Astrocyte of the cerebellum (primary cell): ENCODE data around the gene SNAPIN.

ENCODE experiments used
- DNase-seq: peaks from one replicate; pipeline ENCODE4 v3.0.0-alpha.2; 2011; ENCODE audit warnings: low read depth
- H3K4me3 ChIP-seq: 2 replicates; pipeline ENCODE4 v1.5.1; 2011; ENCODE audit warnings: mild to moderate bottlenecking, low read depth, low read length, moderate library complexity
- in situ Hi-C: cut with HindIII; loops from 2 replicates; pipeline ENCODE4 v1.10.0; 2017; ENCODE audit warnings: low sequenced_read_pairs
- TF ChIP-seq, protein P1 (sequence below): IDR thresholded peaks from 2 replicates; pipeline ENCODE4 v1.5.1; 2012; ENCODE audit warnings: low read length, low read depth, moderate library complexity, mild to moderate bottlenecking; ENCODE audit errors: missing control alignments

The SNAPIN gene

GRCh38 chr1:153658400-153659174, at the start of gene SNAPIN:
TSS of gene SNAPIN (plus strand) at chr1:153658703. CDS start at chr1:153658744, 41 bp downstream.
- peak within 1 kb of the TSS; percentile 60 for H3K4me3 ChIP-seq
- in situ Hi-C loops: no loop called here
- DNase-seq: peak; percentile 74
- TF ChIP-seq, protein P1, sequence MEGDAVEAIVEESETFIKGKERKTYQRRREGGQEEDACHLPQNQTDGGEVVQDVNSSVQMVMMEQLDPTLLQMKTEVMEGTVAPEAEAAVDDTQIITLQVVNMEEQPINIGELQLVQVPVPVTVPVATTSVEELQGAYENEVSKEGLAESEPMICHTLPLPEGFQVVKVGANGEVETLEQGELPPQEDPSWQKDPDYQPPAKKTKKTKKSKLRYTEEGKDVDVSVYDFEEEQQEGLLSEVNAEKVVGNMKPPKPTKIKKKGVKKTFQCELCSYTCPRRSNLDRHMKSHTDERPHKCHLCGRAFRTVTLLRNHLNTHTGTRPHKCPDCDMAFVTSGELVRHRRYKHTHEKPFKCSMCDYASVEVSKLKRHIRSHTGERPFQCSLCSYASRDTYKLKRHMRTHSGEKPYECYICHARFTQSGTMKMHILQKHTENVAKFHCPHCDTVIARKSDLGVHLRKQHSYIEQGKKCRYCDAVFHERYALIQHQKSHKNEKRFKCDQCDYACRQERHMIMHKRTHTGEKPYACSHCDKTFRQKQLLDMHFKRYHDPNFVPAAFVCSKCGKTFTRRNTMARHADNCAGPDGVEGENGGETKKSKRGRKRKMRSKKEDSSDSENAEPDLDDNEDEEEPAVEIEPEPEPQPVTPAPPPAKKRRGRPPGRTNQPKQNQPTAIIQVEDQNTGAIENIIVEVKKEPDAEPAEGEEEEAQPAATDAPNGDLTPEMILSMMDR: no peak

DNA sequence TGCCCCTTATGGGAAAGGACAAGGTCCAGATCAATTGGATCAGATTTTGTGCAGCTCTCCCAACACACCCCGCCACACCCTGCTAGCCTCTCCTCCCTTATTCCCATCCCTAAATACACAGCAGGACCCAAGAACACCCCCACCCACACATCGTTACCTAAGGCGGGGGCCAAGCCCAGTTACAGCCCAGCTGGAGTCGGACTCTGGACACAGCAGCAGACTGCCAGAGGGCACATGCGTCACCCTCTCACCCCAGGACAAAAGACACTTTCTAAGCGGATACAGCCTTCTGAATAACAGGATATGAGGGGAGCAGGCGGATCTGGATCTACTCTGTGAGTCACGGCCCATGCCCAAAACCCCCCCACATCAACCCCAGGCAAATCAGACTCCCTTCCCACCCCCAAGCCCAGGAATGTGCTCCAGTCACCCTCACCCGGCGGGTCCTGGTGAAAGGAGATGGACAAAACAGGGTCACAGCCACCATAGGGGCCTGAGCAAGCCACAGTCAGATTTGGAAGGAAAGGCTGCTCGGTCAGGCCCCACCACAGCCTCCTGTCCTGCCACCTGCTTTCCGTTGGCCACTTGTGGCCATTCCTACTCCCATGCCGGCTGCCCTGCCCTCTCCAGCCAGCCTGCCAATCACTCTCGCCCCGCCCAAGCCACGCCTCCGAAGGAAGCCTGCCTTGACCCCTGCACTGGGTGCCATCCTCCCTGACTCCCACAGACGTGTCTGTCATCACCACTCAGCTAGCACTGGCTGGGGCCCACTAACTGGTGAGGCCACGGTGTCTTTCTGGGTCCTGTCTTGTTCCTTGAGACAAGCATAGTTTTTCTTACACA, 49.5 kb upstream of the SNAPIN start:
- peak; percentile 58 for DNase-seq
- in situ Hi-C loops: no loop called here
- TF ChIP-seq, protein P1: no peak
- H3K4me3 ChIP-seq: peak overlapping the region; percentile 35

DNA sequence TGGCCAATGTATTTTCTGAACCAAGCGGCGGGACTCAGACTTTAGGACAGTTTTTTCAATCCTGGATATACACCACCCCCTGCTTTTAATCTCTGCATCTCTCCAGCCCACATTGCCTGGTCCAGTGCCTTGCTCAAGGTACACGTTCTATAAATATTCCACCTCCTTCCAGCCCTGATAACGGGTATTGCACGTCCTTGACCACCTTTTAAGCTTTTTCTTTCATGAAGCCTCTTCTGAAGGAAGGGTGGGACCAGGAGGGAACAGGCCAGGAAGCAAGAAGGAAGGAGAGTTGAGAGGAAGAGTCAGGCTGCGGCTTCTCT, 49.0 kb upstream of the SNAPIN start:
- in situ Hi-C loops: no loop called here
- peak overlapping the region; percentile 35 for H3K4me3 ChIP-seq
- TF ChIP-seq, protein P1: no peak
- DNase-seq: no peak

DNA sequence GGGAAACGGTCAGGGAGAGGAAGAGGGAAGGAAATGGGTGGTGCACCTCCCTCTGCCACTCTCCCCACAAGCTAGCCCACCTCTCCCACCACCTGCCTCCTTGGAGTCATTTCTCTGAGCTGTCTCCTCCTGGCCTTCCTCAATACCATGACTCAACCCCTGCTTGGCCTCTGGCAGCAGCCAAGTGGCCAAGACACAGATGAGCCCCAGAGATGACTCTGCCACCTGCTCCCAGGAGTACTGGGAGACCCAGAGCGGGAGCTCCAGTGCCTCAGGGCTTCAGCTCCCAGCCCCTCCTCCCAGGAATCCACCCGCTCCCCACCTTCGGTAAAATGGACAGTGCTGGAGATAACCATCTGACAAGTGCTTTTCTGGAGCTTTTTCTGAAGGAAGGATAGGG, 48.2 kb upstream of the SNAPIN start:
- TF ChIP-seq, protein P1: no peak
- in situ Hi-C loops: no loop called here
- H3K4me3 ChIP-seq: no peak overlapping the region
- DNase-seq: no peak

DNA sequence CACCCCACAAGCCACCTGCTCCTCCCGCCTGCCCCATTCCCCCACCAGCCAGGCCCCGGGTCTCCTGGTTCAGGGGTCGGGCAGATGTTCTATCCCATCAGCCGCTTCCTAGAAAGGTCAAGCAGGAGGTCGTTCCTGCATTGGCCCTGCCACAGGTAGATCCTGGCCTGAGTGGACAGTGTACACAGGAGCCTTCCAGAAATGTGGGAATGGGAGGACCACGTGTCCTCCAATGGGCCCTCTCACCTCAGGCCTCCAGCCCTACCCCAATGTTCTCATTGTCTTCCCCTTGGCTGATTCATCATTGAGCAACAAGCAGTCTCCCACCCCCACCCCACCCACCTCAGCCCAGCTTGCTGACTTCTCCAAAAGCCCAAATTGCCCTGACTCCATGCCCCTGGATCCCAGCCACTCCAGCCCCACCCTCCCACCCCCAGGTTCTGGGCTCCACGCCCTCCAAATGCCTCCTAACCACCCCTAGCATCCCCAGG, 47.6 kb upstream of the SNAPIN start:
- in situ Hi-C loops: no loop called here
- no peak for DNase-seq
- H3K4me3 ChIP-seq: peak overlapping the region; percentile 72
- TF ChIP-seq, protein P1: no peak

DNA sequence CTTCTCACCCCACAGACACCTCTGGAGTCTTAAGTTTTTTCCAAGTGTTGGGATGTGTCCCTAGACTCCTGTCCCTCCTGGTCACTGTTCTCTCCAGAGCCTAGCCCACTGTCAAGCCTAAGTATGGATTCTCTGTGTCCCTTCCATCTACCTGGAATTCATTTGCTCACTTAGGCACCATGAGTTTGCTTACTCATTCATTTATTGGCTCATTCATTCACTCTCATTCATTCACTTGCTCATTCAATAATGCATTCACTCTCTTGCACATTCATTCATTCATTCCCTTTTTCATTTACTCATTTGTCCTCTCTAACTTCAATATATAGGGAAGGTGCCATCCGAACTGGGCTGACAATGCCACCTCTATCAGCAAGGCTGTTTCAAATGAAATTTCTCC, 47.1 kb upstream of the SNAPIN start:
- H3K4me3 ChIP-seq: peak overlapping the region; percentile 72
- in situ Hi-C loops: no loop called here
- no peak for DNase-seq
- TF ChIP-seq, protein P1: no peak
